Epithelial cell of proximal tubule (primary cell): ENCODE results near the gene RPTOR. TPM values are rescaled to one million over a fixed set of nuclear protein-coding genes. Genes with fewer than 3 reads are reported as not detected.

Experiments
- DNase-seq: peaks from one replicate; pipeline ENCODE4 v3.0.0-alpha.2; 2011; ENCODE audit warnings: low read depth
- H3K4me3 ChIP-seq: 2 replicates; pipeline ENCODE4 v1.5.1; 2011; ENCODE audit warnings: low read depth, mild to moderate bottlenecking, low read length
- CTCF ChIP-seq: conservative IDR thresholded peaks from 2 replicates; pipeline ENCODE4 v1.5.1; 2012; ENCODE audit warnings: low read depth, mild to moderate bottlenecking, low read length
- total RNA-seq: library from RNA; depleted of rRNA; stranded (reverse); fragments of >200 nt; gene quantifications from 2 replicates; pipeline ENCODE4 v1.2.3, GENCODE V29; 2015

The RPTOR gene
- total RNA-seq, 1 donor from 2014 or later = 24.4 TPM

DNA sequence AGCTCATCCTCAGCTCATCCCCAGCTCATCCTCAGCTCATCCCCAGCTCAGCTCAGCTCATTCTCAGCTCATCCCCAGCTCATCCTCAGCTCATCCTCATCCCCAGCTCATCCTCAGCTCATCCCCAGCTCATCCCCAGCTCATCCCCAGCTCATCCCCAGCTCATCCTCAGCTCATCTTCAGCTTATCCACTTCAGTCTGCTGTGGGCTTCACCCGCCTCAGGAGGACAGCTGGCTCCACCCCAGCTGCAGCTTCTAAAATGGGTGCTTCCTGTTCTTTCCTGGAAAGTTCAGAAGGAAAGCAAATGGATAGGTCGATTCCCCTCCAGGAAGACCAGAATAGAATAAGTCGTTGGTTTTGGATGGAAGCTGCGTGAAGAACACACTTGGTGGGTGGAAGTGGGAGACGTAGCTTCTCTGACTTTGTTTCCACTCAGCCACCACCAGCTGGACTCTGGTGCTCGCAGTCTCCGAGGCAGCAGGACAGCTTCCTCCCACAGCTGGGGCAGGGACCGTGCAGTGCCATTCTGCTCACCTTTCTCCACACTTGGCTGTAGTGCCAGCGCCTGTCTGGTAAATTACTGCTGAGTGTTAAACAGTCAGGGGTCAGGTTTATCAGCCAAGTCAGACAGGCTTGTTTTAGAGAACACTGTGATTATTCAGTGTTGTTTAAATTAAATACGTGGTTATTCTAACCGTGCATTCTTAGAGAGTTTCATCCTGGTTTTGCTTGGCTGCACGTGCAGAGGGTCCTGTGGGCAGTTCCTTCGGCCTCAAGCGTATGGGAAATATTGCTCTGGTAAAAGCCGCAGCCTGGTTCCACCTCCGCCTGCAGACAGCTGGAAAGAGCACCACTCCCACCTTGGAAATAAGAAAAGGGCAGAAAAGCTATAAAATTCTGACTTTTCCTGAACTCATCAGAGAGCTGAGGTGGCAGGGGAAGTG, 386.0 kb downstream of the RPTOR start:
- TF ChIP-seq CTCF = no peak
- H3K4me3 ChIP-seq = no peak overlapping the region
- DNase-seq = no peak

DNA sequence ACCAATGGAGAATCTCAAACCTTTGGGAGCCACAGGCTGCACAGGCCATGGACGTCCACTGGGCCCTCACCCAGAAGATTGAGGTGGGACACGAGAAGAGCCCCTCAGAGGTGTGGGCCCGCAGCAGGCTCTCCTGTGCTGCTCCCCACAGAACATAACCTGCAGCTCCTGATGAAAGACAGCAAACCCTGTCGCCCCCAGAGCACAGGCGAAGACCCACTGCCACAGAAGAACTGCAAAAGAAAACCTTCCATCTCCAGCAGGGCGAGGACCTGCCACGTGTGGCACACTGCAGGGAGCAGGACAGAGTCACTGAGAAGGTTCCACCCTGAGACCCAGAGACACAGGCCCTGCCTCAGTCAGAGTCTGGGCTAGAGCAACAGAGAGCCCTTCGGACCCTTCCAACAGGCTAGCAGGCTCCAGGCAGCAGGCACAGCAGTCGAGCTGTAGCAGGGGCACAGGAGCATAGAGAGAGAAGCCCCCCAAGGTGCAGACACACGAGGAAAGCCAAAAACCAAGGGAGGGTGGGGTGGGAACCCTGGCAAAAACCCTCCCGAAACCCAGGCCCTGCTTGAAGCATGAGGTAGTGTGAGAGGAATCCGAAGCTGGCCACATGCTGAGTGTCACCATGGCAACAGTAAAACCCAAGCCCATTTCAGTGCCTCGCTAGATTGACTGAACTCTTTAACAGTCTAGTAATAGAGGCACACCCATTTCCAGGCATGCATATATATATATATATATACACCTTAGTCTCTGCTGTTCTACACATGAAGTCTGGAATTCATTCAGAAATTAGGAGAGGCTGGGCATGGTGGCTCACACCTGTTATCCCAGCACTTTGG, 387.0 kb downstream of the RPTOR start:
- no peak for TF ChIP-seq CTCF
- no peak overlapping the region for H3K4me3 ChIP-seq
- peak; percentile 16 for DNase-seq

DNA sequence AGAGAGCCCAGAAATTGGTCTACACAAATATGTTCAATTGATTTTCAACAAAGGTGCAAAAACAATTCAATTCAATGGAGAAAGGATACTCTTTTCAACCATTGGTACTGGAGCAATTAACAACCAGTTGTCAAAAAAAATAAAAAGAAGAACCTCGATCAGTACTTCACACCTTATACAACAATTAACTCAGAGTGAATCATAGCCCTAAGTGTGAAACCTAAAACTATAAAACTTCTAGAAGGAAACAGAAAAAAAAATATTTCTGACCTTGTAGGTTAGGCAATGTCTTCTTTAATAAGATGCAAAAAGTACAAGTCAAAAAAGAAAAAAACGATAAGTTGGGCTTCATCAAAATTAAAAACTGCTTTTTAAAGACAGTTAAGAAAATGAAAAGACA, 390.9 kb downstream of the RPTOR start:
- H3K4me3 ChIP-seq = no peak overlapping the region
- DNase-seq = no peak
- no peak for TF ChIP-seq CTCF

DNA sequence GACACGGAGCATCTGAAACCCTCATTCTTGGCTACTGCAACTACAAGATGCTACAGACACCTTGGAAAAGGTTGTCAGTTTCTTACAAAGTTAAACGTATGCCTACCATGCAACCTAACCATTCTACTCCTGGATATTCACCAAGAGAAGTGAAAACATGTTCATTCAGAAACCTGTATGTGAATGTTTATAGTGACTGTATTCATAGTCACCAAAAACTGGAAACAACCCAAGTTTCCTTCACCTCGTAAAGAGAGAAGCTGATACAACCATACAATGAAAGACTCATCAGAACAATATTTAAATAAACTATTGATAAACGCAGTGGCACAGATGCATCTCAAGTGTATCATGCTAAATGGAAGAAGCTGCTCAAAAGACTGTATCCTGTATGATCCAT, 391.6 kb downstream of the RPTOR start:
- DNase-seq = no peak
- H3K4me3 ChIP-seq = no peak overlapping the region
- no peak for TF ChIP-seq CTCF

DNA sequence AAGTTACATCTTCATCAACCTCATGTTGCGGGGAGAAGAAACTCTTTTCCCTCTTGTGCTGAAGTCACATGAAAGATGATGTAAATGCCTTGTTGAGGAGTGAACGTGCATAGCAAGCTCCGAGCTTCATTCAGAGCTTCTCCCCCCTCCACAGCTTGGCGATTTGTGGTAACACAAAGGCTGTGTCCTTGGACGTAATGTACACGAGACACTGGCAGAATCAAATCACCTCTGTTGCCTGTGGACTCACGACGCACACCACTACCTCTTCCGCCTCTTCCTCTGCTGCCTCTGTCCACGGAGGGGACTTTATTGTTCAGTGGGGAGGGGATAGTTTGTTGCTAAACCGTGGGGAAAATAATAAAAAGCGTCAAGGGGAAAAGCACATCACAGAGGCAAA, 392.1 kb downstream of the RPTOR start:
- no peak for TF ChIP-seq CTCF
- H3K4me3 ChIP-seq = no peak overlapping the region
- DNase-seq = no peak

DNA sequence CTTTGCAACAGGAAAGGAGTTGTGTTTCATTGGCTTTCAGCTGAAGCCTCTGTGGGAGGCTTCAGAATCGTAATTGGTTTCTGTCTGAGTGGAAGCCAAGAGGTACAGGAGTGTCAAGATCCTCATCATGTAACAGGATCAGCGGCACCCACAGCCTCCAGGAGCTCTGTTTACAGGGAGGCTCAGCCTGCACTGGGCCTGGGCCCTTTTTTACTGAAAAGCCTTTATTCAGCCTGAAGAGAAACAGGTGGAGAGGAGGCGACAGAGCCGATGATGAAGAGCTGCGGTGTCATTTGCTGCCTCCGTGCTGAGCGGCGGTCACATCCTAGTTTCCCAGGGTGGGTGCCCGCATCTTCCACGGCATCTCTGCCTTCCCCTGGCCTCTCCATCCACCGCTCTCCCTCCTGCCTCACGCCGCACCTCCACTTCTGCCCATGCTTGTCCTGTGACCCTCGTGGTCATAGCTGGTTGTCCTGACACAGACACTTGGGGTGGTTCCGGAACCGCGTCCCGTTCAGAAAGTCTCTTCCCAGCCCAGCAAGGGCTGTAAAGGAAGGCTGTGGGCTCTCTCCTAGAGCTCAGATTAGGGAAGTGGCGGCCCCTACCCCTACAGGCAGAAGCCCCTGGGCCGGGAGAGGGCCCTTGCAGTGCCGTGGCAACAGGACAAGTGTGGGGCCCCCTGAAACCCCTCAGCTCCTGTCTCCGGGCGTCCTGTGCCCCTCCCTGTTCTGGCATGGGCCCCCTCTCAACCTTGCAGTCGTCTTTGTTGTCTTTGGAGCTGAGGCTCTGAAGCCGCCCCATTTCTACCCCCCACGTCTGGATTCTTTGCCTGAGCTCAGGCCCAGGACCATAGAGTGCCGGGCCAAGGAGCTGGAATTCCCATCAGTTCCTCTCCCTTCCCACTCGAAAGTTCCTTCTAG, 393.1 kb downstream of the RPTOR start:
- H3K4me3 ChIP-seq = no peak overlapping the region
- no peak for TF ChIP-seq CTCF
- DNase-seq = no peak
